ENCODE data around the gene SPPL2B.

The SPPL2B gene

DNA sequence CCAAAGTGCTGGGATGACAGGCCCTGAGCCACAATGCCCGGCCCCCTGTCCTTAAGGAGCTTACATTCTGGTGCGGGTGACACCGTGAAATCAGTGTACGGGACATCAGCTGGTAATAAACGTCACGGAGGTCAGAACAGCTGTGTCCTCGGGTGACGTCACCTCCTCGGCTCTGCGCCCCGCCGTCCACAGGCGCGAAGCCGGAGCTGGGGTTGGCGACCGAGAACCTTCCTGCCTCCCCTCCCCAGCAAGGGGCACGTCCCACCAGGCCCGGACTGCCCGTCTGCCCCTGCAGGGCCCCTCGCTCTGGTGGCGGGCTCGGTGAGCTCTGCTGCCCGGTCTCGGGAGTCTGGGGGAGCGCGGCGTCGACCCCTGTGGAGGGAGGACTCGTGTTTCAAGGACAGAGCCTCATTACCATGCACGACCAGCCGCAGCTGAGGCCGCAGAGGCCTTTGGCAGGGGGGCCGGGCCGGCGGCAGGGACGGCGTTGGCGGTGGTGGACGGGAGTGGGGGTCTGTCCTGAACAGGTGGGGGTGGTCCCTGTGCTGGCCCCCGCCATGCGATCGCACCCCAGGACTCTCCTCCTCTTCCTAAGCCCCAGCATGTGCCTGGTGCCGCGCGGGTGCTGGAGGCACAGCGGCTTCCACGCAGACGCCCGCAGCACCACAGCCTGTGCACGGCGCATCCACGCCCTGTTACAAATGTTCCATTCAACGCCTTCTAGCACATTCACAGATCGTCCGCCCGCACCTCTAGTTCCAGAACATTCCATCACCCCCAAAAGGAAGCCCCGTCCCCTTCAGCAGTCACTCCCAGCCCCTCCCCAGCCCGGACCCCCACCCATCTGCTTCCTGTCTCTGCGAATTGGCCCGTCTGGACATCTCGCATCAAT, 25.9 kb upstream of the SPPL2B start:
- no peak for DNase-seq (ENCODE audit: low spot score)

DNA sequence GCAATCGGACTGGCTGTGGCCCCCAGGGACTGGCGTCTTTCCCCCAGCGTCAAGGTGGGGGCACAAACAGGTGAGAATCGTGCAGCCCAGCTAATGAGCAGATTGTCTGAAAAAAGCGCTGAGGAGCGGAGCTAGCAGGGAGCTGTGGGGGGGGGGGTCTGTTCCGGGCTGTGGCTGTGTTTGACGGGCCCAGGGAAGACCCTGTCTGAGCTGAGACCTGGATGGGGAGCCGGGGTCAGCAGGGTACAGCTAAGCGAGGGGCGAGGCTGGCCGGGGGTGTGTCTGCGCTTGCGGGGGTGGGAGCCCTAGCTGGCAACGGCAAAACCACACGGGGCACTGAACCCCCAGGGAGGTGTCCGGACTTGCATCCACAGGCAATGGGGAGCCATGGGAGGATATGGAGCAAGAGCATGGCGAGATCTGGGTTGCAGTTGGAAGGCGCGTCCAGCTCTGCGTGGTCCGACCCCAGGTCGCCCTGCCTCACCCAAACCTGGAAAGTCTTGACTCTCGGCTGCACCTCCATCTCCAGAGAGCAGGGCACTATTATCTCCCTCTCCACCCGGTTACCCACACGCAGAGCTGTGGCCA, 25.2 kb upstream of the SPPL2B start:
- no peak for DNase-seq (ENCODE audit: low spot score)

- no peak for DNase-seq (ENCODE audit: low spot score)
Observed at GRCh38 chr19:2305452-2306280, 22.8 kb upstream of the SPPL2B start.

- no peak for DNase-seq (ENCODE audit: low spot score)
Observed at GRCh38 chr19:2306281-2306806, 22.1 kb upstream of the SPPL2B start.

DNA sequence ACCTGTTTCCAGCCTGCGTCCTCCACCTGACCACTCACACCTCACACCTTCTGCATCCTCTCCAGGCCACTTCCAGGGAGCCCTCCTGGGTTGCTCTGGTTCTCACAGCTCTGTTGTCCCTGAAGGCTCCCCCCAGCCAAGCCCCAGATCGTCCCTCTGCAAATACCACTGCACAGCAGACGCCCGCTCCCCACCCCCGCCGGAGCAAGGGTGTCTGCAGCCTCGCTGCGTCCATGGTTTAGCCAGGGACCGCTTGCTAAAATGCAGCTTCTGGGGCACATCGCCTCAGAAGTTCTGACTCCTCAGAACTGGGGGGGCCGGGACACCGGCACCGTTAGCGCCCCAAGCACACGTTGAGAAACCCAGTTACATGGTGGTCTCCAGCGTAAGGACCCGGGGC, 21.5 kb upstream of the SPPL2B start:
- no peak for DNase-seq (ENCODE audit: low spot score)

DNA sequence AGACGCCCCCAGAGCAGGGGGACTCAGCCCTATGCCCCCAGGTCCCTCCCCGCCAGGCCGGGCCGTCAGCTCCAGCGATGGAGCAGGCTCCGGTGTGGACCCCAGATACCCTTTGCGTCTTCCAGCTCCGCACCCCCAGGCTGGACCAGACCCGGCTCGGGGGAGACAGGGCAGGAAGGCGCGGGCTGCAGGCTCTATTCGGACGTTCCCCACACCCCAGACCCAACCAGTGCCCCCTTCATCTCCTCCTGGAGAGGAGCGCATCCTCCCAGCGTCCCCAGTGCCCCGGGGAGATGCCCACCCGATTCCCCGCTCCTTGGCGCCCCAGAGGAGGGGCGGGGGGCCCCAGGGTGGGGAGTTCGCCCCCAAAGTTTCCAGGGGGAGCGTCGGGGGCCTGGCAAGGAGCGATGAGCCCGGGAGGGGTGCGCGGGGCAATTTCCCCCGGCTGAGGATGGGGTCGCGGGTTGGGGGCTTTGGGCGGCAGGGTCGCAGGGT, 20.9 kb upstream of the SPPL2B start:
- no peak for DNase-seq (ENCODE audit: low spot score)

GRCh38 chr19:2308114-2308556, 20.3 kb upstream of the SPPL2B start, which contains the start of gene LINGO3:
LINGO3 (minus strand) TSS chr19:2308154; CDS start chr19:2291776, 16,378 bp downstream.
- no peak for DNase-seq (ENCODE audit: low spot score)

GRCh38 chr19:2309734-2310362, 18.6 kb upstream of the SPPL2B start:
- peak; percentile 51 for DNase-seq (ENCODE audit: low spot score)

- no peak for DNase-seq (ENCODE audit: low spot score)
Observed at GRCh38 chr19:2311093-2311492, 17.4 kb upstream of the SPPL2B start.

GRCh38 chr19:2312820-2313501, 15.5 kb upstream of the SPPL2B start:
- no peak for DNase-seq (ENCODE audit: low spot score)

DNA sequence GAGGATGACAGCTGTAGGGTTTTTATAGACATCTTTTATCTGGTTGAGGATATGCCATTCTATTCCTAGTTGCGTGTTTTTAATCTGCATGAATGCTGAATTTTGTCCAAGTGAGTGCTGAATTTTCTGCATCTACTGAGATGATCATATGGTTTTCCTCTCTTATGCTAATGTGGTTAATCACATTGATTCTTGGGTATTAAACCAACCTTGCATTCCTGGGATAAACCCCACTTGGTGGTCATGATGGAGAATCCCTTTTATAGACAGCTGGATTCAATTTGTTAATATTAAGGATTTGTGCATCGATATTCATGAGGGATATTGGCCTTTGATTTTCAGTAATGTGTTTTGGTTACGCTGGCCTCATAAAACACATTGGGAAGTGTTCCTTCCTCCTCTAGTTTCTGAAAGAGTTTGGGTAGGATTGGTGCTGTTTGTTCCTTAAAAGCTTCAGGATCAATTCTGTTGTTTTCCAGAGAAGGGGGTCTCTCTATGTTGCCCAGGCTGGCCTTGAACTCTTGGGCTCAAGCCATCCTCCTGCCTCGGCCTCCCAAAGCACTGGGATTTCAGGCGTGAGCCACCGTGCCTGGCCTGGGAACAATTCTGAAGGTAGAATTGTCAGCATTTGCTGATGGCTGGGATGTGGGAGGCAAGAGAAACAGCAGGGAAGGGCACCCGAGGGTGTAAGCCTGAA, 13.2 kb upstream of the SPPL2B start:
- DNase-seq (ENCODE audit: low spot score), result no peak

- DNase-seq (ENCODE audit: low spot score), result peak; percentile 87
Observed at GRCh38 chr19:2315818-2316353, 12.6 kb upstream of the SPPL2B start.

GRCh38 chr19:2317300-2317699, 11.2 kb upstream of the SPPL2B start:
- no peak for DNase-seq (ENCODE audit: low spot score)

- no peak for DNase-seq (ENCODE audit: low spot score)
Observed at GRCh38 chr19:2317756-2318155, 10.7 kb upstream of the SPPL2B start.

DNA sequence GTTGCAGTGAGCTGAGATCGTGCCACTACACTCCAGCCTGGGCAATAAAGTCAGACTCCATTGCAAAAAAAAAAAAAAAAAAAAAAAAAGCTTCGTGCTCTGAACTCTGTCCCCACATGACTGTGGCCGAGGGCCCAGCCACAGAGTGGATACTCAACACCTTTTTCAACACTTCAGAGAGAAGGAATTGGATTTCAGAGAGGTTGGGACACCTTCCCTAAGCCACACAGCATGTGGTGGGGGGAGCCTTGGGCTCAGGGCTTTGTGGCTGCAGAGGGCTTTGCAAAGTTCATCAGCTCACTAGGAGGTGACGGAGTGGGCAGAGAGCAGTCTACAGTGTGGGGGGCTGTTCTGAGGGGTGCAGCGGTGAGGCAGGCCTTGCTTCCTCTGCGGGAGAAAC, 9.6 kb upstream of the SPPL2B start:
- DNase-seq (ENCODE audit: low spot score), result no peak

GRCh38 chr19:2319551-2319950, 8.9 kb upstream of the SPPL2B start:
- DNase-seq (ENCODE audit: low spot score), result no peak

DNA sequence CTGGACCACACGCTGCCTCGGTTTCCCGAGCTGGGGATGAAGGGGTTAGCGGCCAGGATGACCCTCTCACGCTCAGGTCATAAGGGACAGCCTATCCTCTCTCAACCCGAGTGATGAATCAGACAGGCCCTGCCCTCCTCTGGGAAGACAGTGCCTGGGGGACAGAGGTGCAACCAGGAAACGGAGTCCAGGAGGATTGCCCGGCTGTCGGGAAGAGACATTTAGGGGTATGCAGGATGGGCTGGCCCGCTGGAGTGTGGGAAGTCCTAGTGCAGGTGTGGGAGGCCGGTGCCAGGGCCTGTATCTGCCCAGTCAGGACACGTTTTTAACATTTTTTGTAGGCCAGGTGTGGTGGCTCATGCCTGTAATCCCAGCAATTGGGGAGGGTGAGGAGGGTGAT, 8.4 kb upstream of the SPPL2B start:
- no peak for DNase-seq (ENCODE audit: low spot score)

GRCh38 chr19:2320939-2321338, 7.5 kb upstream of the SPPL2B start:
- no peak for DNase-seq (ENCODE audit: low spot score)

DNA sequence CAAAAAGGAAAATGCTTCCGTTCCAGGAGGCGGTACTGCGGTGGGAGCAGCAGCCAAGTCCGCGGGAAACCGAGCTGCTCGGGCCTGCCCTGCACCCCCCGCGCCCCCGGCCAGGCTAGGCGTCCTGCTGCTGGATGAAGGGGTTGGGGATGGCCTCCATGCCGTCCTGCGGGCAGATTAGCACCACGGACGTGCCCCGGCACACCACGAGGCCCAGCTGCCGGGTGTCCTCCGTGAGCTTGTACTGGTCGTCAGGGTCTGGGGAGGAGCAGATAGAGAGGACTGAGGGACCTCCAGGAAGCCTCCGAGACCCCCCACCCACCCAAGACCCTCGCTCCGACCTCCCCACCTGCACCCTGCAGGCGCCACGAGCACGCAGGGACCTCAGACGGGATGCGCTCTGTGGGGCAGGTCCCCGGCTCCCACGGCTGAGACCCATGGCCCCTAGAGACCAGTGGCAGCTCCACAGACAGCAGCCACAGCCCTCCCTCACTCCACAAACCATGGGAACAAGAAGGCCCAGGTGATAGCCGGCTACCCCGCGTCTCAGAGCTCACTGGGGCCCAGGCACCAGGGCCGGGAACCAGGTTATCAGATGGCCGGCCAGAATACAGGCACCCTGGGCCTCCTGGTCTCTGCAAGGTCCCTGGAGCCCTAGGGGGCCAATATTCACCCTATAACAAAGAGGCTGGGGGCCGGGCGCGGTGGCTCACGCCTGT, 6.8 kb upstream of the SPPL2B start:
- DNase-seq (ENCODE audit: low spot score), result no peak

Data from Ammon's horn (tissue), 1 donor.